A673 (cell line): ENCODE measurements around the gene PPP6R1. TPM values are rescaled to one million over a fixed set of nuclear protein-coding genes. Genes with fewer than 3 reads are reported as not detected.

Experiments used
- BruUV-seq: library from RNA; stranded (reverse); fragments of 400-500 nt; replicated peaks from 2 replicates; lab custom pipeline; 2021; lab: Mats Ljungman, UMichigan
- CTCF ChIA-PET: fragments of 300-600 bp; sonication (Branson Sonifier 250); formaldehyde crosslinking; loops from one replicate; lab custom pipeline; 2022; ENCODE audit warnings: antibody characterized with exemption; lab: Charles Lee
- POLR2A ChIA-PET: fragments of 300-600 bp; sonication (Branson Sonifier 250); formaldehyde crosslinking; loops from one replicate; lab custom pipeline; 2022; ENCODE audit warnings: antibody characterized with exemption; ENCODE audit not compliant: low non-redundant PET; lab: Charles Lee
- DNase-seq: peaks from one replicate; pipeline ENCODE4 v3.0.0-alpha.2; 2015; ENCODE audit warnings: low spot score
- H3K27ac ChIP-seq: fragments of 200-600 bp; sonication (generic); 2 replicates; pipeline ENCODE4 v1.5.1; 2016; ENCODE audit warnings: mixed run types, low read depth, mild to moderate bottlenecking, mixed read lengths, antibody characterized with exemption, low read length; ENCODE audit not compliant: poor library complexity, severe bottlenecking
- H3K27me3 ChIP-seq: fragments of 200-600 bp; sonication (generic); replicated peaks from 2 replicates; pipeline ENCODE4 v1.6.1; 2017; ENCODE audit warnings: mixed run types, low read depth, mild to moderate bottlenecking, mixed read lengths, antibody characterized with exemption, low read length; ENCODE audit not compliant: insufficient read depth, poor library complexity
- H3K36me3 ChIP-seq: fragments of 200-600 bp; sonication (generic); 2 replicates; pipeline ENCODE4 v1.6.1; 2016; ENCODE audit warnings: mixed run types, mild to moderate bottlenecking, mixed read lengths, antibody characterized with exemption, low read length; ENCODE audit not compliant: insufficient read depth, poor library complexity, severe bottlenecking
- H3K4me1 ChIP-seq: fragments of 200-600 bp; sonication (generic); 2 replicates; pipeline ENCODE4 v1.6.1; 2017; ENCODE audit warnings: mixed run types, mild to moderate bottlenecking, mixed read lengths, antibody characterized with exemption, low read length; ENCODE audit not compliant: insufficient read depth, poor library complexity, severe bottlenecking
- H3K4me3 ChIP-seq: fragments of 200-600 bp; sonication (generic); 2 replicates; pipeline ENCODE4 v1.5.1; 2016; ENCODE audit warnings: low read depth, mixed run types, mild to moderate bottlenecking, mixed read lengths, low read length; ENCODE audit not compliant: poor library complexity, severe bottlenecking
- H3K9me3 ChIP-seq: fragments of 200-600 bp; sonication (generic); 2 replicates; pipeline ENCODE4 v1.6.1; 2016; ENCODE audit warnings: mixed run types, low read depth, mild to moderate bottlenecking, mixed read lengths, antibody characterized with exemption, low read length; ENCODE audit not compliant: poor library complexity, severe bottlenecking
- CTCF ChIP-seq: fragments of 300-800, 200-600 bp; sonication (generic); conservative IDR thresholded peaks from 2 replicates; pipeline ENCODE4 v1.5.1; 2017; ENCODE audit warnings: low read depth, mild to moderate bottlenecking, antibody characterized with exemption, low read length, moderate library complexity, mixed read lengths
- EZH2 ChIP-seq: fragments of 200-600 bp; sonication (generic); IDR thresholded peaks from 2 replicates; pipeline ENCODE4 v1.6.1; 2017; ENCODE audit warnings: borderline replicate concordance, low read depth, mild to moderate bottlenecking, mixed read lengths, antibody characterized with exemption, low read length; ENCODE audit not compliant: poor library complexity, severe bottlenecking
- intact Hi-C: fragments of 100-400 bp; cut with micrococcal nuclease; formaldehyde crosslinking; loops from one replicate; pipeline ENCODE4 v1.10.0; 2022; ENCODE audit not compliant: unreplicated experiment
- total RNA-seq: library from RNA; stranded (reverse); gene quantifications from 2 replicates; pipeline ENCODE4 v1.2.3, GENCODE V29; 2021

Gene PPP6R1
- total RNA-seq, 1 experiment from 2014 or later: 108 TPM

GRCh38 chr19:55228015-55228391, 30.8 kb downstream of the PPP6R1 start:
- intact Hi-C loops: no loop called here
- no peak for DNase-seq
- H3K4me3 ChIP-seq: no peak overlapping the region
- POLR2A ChIA-PET: no interaction called here
- no peak overlapping the region for H3K27ac ChIP-seq
- H3K36me3 ChIP-seq: peaks cover 22% of the 10 kb centered on the region
- no peaks in the 10 kb centered on the region for H3K9me3 ChIP-seq
- TF ChIP-seq CTCF: no peak
- TF ChIP-seq EZH2: no peak
- BruUV-seq: no TSS peak
- H3K27me3 ChIP-seq: no peaks in the 10 kb centered on the region
- no peaks in the 10 kb centered on the region for H3K4me1 ChIP-seq
- CTCF ChIA-PET: no interaction called here

GRCh38 chr19:55227241-55228014, 31.4 kb downstream of the PPP6R1 start:
- Histone ChIP-seq H3K9me3 (no peaks in the 10 kb centered on the region), H3K4me1 (no peaks in the 10 kb centered on the region), H3K4me3 (no peak overlapping the region), H3K27me3 (no peaks in the 10 kb centered on the region), H3K36me3 (peaks cover 16% of the 10 kb centered on the region), H3K27ac (no peak overlapping the region)
- no peak for DNase-seq
- TF ChIP-seq CTCF: no peak
- no peak for TF ChIP-seq EZH2
- CTCF ChIA-PET: no interaction called here
- POLR2A ChIA-PET: no interaction called here
- BruUV-seq: no TSS peak
- intact Hi-C loops: no loop called here

- H3K27ac ChIP-seq: no peak overlapping the region
- POLR2A ChIA-PET: no interaction called here
- TF ChIP-seq EZH2: no peak
- H3K9me3 ChIP-seq: no peaks in the 10 kb centered on the region
- DNase-seq: no peak
- H3K4me3 ChIP-seq: no peak overlapping the region
- H3K27me3 ChIP-seq: no peaks in the 10 kb centered on the region
- intact Hi-C loops: no loop called here
- peaks cover 11% of the 10 kb centered on the region for H3K36me3 ChIP-seq
- CTCF ChIA-PET: no interaction called here
- no TSS peak for BruUV-seq
- H3K4me1 ChIP-seq: no peaks in the 10 kb centered on the region
These were observed 32.0 kb downstream of the PPP6R1 start for GRCh38 chr19:55226788-55227187.

GRCh38 chr19:55226273-55226672, 32.5 kb downstream of the PPP6R1 start:
- intact Hi-C loops: no loop called here
- Histone ChIP-seq H3K9me3 (no peaks in the 10 kb centered on the region), H3K36me3 (peaks cover 6% of the 10 kb centered on the region), H3K27me3 (no peaks in the 10 kb centered on the region), H3K4me3 (no peak overlapping the region), H3K4me1 (no peaks in the 10 kb centered on the region), H3K27ac (no peak overlapping the region)
- ChIA-PET CTCF (no interaction called here), POLR2A (no interaction called here)
- BruUV-seq: no TSS peak
- TF ChIP-seq EZH2: no peak
- TF ChIP-seq CTCF: no peak
- DNase-seq: no peak
